GM21737 (cell line): Measurements from ENCODE around the gene QSER1.
"Not testable (repeated sequence)": the region's sequence is repeated elsewhere in the genome, so short reads cannot be mapped to it uniquely, and the experiment has no call there.

Experiments
- ATAC-seq: cut with Tn5 transposase; IDR thresholded peaks from one replicate; pipeline ENCODE4 v1.9.1; 2021; ENCODE audit warnings: mild to moderate bottlenecking, moderate library complexity; ENCODE audit not compliant: unreplicated experiment

QSER1 gene

DNA sequence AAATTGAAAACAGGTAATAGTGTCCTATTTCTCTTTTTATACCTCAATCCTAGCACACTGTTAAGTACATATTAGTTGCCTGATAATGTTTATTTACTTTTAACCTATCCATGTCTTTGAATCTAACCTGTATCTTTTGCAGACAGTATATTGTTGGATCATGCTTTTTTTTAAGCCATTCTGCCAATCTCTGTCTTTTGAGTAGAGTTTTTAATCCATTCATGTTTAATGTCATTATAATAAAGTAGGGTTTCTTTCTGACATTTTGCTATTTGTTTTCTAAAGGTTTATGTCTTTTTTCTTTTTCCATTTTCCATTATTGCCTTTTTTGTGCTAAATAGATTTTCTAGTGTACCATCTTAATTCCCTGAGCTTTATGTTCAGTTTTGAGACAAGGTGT lies 99.3 kb downstream of the QSER1 start:
- no peak for ATAC-seq

DNA sequence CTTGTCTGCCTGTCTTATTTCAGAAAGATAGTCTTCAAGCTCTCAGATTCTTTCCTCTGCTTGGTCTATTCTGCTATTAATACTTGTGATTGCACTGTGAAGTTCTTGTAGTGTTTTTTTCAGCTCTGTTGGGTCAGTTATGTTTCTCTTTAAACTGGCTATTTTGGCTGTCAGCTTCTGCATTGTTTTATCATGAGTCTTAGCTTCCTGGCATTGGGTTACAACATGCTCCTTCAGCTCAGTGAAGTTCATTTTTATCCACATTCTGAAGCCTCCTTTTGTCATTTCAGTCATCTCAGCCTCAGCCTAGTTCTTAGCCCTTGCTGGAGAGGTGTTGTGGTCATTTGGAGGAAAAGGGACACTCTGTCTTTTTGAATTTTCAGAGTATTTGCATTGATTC lies 107.6 kb downstream of the QSER1 start:
- no peak for ATAC-seq

DNA sequence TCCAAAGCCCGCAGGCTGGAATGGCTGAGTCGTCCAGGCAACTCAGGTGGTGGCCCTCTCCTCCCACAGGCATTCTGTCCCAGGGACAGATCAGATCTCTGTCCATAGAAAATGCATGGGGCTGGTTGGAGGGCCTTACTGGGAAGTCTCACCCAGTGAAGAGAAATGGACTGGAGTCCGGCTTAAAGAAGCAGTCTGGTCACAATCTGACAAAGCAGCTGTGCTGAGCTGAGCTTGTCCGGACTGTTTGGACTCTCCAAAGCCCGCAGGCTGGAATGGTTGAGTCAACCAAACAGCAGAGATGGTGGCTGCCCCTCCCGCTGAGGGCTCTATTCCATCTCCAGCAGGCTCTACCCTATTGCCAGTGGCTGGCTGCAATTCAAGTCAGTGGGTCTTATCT lies 108.7 kb downstream of the QSER1 start:
- ATAC-seq, result no peak

DNA sequence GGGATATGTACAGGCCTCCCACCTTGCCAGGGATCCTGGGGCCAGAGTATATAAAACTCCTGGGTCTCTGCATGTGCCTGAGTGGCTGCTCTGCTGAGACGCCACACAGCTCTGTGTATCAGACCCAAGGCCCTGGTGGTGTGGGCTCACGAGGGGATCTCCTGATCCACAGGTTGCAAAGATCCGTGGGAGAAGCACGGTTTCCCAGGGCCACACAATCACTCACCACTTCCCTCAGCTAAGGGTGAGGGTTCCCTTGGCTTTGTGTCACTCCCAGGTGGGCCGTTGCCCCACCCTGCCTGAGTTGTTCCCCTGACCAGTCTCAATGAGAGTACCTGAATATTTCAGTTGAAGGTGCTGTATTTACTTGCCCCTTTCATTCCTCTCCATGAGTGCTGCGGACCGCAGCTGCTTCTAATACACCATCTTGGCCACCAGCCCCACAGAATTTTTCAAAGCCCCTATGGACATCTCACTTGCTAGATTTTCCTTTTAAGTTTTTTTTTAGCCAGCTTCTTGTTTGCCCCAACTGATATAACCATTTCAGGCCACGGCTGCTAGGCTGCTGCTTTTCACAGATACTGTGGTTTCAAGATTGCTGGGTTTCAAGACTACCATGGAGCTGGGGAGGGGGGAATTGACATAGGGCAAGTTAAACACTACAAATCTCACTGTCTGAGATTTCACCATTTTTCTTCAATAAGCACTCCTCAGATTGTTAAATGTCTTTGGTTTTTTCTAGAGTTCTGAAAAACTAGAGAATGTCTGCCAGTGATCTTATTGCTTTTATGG lies 109.3 kb downstream of the QSER1 start:
- ATAC-seq, result no peak

DNA sequence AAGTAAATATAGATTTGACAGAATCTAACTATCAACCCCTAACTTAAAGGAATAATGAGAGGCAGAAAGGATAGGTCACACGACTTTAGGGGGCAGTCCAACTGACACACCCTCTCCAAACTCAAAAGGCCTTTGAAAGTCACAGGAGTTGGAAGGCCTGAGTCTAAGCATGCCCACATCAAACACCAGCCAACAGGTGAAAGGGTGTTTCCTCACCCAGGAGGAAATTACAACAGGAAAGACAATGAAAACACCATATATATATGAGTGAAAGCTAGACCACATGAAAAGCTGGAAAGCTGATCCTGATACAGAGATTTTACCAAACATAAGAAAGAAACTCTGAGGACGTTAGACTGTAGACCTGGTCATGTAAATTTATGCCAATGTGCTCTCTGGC lies 112.6 kb downstream of the QSER1 start:
- ATAC-seq, result no peak

DNA sequence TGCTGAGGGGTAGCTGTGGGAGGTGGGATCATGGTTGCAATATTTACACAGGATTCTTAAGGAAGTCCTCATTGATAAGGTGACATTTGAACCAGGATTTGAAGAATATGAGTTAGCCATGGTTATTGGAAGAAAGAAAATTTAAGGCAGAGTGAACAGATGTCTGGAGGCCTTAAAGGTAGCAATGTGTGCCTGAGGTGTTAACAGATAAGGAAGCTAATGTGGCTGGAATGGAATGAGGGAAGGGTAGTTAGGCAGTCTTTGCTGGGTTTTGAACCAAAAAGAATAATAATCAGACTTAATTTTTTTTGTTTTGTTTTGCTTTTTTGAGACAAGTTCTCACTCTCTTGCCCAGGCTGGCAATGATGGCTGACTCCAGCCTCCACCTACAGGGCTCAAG lies 113.4 kb downstream of the QSER1 start:
- ATAC-seq, result no peak

DNA sequence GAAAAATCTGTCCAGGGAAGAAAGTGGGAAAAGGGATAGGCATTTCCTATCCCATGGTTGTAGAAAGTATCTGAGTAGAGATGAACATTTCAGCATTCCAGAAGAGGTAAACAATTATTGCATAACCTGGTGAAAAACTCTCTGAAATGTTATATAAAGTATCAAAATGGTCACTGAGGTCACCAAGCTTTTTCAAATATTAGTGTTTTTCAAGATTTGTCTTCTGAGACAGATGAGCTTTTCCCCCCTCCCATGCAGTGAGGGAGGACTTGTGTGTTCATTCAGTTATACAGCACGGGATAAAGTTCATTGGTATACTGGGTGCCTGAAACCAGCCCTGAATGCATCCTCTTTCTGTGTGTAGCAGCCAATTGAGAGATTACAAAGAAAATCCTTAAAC lies 121.1 kb downstream of the QSER1 start:
- ATAC-seq, result no peak

DNA sequence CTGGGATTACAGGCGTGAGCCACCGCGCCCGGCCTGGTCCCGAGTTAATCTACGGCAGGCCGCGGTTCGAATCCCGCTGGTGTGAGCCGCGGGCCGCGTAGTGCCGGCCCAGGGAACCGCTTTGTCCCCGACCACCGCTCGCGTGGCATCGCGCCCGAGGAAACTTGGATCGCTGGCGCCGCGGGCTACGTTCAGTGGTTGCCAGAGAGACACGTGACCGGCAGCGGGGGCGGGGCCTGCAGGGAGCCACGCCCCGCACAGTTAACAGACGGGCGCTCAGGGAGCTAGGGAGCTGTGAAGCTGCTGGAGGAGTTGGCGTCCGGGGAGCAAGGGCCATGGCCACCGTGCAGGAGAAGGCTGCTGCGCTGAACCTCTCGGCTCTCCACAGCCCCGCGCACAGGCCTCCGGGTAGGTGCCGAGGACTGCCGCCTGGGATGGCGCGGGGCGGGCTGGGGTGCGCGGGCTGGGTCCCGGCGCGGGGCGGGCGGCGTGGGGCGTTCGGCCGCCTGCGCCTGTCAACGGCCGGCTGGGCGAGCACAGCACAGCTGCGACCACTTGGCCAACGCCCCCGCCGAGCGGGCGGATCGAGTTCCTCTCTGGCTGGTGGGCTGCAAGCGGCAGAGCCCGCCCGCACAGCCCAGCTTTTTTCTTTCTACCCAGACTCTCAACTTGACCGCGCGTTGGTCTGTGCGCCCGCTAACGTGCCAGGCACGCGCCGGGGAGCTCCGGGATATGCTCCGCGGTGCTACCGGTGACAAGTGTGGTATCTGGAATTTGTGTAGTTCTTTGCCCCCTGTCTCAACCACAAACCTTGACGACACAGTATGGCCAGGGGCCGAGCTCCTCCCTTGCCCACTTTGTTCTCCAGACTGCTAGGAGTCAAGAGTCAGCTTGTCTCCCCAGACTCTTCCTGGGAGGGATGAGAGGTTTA lies 123.3 kb downstream of the QSER1 start, which contains the start of gene DEPDC7:
DEPDC7 (plus strand) TSS at position 258 of the 931 bp plus-strand sequence; CDS start at position 336, 78 bp downstream.
- ATAC-seq, result peak; percentile 68

DNA sequence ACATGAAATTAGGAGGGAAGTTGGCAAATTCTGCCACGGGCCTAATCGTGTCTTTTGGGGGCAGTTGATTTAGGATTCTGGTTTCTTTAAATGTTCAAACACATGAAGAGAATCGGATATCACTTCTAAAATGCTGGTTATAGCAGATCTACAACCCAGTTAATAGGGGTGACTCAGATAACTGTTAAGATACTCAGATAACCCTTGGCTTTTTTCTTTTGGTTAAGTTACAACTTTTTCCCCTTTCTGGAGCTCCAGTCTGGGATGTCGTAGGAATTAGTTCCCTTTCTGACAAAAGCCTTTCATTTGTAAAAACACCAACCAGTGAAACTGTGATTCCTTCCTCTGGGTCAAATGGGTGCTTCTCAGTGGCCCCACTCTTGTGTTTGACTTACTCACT lies 124.0 kb downstream of the QSER1 start:
- no peak for ATAC-seq

DNA sequence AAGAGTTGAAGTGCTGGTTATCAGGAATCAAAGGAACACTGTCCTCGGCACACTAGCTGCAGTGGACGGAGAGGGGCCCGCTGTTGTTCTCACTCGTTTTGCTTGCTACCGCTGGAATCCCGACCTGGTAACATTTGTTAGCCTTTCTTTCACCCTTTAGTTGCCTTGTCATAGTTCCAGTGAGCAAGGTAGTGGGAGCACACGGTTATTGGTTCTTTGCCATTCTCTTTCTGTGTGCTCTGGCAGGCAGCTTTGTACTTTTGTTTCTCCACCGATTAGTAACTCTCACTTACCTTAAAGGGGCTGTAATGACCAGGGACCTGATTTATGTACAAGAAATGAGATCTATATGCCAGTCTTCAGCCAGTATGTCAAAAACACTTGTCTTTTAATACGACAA lies 124.9 kb downstream of the QSER1 start:
- no peak for ATAC-seq

DNA sequence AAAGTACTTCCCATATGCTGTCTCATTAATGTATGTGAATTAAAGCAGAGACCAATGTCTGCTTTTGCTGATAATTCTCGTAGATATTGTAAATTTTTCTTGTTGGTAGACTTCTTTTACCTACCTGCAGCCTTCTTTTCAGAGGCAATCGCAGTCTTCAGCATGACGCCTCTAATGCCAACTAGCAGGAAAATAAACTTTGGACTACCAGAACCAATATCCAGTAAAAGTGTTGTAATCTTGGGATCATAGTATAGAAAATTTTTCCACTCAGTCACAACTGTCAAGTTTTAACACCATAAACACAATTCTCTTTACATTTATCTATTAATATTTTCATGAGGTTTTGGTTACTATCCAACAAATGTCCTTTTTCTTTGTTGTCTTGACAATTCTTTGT lies 125.4 kb downstream of the QSER1 start:
- no peak for ATAC-seq

DNA sequence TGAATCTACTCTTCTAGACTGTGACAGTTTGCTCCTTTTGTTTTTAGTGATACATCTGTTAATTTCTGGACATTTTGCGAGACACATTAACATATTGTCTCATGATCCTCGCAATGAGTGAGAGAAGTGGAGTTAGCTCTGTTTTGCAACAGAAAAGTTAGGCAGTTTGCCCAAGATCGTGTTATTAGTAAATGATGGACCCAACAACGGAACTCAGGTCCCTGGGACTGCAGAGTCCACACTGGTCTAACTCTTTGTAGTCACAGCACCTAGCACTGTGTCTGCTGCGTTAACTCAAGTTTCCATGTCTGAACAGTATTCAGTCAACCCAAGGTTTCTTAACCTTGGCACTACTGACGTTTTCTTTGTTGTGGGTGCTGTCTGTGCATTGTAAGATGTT lies 126.2 kb downstream of the QSER1 start:
- ATAC-seq, result no peak

DNA sequence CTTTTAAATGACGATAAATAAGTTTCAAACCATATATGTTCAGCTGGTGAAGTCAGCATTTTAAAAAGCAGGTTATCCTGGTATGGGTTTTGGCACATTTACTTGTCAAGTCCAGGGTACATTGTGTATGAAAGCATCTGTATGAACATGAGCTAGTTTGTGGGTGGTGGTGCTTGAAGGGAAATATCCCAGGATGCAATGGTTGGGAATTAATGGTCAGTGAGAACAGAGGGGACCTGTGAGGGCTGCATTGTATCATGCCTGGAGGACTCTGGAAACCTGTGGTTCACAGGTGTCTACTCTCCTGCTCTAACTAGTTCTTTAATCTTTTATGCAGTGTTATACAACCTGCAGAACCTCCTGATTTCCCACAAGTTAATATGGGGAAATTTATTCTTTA lies 128.9 kb downstream of the QSER1 start:
- no peak for ATAC-seq

DNA sequence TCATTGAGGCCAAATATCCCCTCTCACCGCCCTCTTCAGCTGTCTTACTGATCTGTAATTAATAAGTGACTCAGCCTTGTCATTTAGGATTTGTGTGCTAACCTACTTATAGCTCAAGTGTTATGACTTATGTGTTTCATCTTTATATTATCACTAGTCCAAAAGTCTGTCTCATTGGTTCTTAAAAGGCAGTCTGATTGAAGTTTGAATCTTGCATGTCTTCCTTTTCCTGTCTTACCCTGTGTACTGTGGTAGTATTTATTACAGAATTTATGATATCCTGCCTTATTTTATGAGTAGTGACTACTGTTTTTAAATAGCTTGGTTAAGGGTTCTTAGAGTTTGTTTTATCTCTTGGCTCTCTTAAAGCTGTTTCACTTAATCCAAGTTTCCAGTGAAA lies 129.3 kb downstream of the QSER1 start:
- no peak for ATAC-seq

DNA sequence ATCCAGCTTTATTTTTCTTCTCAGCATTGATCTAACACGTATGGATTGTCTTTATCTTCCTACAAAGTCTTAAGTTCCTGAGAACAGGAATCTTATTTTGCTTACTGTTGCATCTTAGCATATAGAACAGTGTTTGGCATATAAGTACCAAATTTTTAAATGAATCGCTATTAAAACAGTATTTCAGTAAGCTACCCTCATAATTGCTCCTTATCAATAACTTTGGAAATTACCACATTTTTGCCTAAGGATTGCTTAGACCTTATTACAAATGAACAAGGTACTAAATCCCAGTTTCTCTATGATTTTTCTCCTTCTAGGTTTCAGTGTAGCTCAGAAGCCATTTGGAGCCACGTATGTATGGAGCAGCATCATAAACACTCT lies 132.7 kb downstream of the QSER1 start:
- ATAC-seq, result no peak

DNA sequence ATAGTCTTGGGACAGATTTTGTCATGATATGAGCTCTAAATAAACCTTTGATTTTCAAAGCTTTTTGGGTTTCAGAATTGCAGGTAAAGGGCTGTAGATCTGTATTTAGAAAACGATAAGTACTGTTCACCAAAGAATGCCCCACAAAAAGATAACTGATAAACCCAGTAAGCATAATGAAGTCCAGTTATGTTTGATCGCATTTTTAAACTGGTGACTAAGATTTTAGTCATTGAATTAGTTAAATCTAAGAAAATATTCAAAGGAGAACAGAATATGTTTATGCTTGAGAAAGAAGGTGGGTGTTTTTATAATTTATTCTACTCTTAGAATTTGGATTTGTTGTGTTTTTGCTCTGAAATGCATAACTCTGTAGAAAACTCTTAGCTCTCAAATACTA lies 134.6 kb downstream of the QSER1 start:
- ATAC-seq, result no peak

DNA sequence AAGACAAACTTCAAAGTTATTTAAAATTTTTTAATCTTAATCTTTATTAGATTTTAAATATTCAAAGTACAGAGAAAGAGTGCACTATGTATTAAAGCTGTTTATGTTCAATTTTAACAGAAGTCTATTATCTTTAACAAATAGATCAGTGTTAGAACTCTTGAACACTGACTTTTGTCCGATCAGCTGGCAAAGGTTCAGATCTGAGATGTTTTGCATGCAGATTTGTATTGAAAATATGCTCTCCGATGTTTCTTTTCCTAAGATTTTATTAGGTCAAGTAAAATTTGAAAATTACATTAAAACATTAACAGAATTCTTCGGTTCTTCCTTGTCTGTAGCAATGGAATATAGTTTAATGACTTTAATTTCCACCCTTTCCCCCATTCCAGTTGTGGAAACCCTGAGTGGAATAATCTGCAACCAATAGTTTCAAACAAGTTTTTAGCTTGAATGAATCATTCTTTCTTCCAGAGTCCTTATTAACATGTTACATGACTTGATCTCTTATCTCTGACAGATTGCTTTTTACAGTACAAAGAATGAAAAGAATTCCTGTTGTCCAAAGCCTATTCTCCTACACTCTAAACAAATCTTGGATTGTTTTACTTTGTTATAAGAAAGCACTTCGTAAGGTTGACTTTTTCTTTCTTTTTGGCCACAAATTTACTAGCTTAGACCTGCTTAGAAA lies 135.4 kb downstream of the QSER1 start:
- no peak for ATAC-seq

DNA sequence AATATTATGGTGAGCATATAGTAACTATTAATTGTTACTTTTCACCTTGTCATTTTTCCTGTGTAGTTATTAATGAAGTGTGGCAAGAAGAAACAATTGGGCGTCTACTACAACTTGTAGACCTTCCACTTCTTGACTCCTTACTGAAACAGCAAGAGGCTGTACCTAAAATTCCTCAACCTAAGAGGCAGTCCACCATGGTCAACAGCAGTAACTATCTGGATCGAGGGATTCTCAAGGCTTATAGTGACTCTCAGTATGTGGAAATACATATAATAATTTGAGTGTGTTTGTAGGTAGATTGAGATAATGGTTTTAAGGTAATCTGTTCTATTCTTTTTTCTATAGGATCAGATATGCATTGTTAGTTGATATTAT lies 135.9 kb downstream of the QSER1 start:
- no peak for ATAC-seq

DNA sequence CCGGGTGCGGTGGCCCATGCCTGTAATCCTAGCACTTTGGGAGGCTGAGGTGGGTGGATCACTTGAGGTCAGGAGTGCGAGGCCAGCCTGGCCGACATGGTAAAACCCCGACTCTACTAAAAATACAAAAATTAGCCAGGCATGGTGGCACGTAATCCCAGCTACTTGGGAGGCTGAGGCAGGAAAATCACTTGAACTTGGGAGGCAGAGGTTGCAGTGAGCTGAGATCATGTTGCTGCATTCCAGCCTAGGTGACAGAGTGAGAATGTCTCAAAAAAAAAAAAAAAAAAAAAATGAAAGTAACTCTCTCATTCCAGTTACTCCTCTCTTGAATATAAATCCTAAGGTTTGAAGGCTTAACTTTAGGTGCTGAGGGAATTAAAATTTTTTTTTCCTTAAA lies 136.6 kb downstream of the QSER1 start:
- not testable (repeated sequence) for ATAC-seq
